B cell (primary cell): ENCODE data around the gene WDR12.

Source experiments
- CTCF ChIP-seq: fragments of 200-600 bp; IDR thresholded peaks from one replicate; pipeline ENCODE4 v1.8.0; 2022; ENCODE audit warnings: antibody characterized with exemption, mild to moderate bottlenecking
- EZH2 ChIP-seq: IDR thresholded peaks from 2 replicates; pipeline ENCODE4 v1.6.1; 2012; ENCODE audit warnings: borderline replicate concordance, low read depth, mild to moderate bottlenecking, moderate library complexity, low read length; ENCODE audit not compliant: insufficient read depth, poor library complexity, severe bottlenecking

- TF ChIP-seq CTCF (no peak), EZH2 (no peak)
Measured at GRCh38 chr2:202848813-202849212, 62.7 kb downstream of the WDR12 start.
